HFFc6 (cell line): ENCODE results near the gene SEMA6C. TPM values are rescaled to one million over a fixed set of nuclear protein-coding genes. Genes with fewer than 3 reads are reported as not detected.
A peak's percentile ranks its signal among the peaks of the same experiment; 100 is the strongest.
"Not testable (repeated sequence)": the region's sequence is repeated elsewhere in the genome, so short reads cannot be mapped to it uniquely, and the experiment has no call there.

Experiments used
- DNase-seq: peaks from one replicate; pipeline ENCODE4 v3.0.0-alpha.2; 2018
- H3K27ac Mint-ChIP-seq: 2 replicates; pipeline ENCODE4 v1.8.0; 2020; ENCODE audit warnings: mild to moderate bottlenecking, mixed read lengths
- H3K27me3 Mint-ChIP-seq: 2 replicates; pipeline ENCODE4 v1.8.0; 2021; ENCODE audit warnings: mild to moderate bottlenecking, moderate library complexity, mixed read lengths; ENCODE audit not compliant: insufficient read depth
- H3K36me3 Mint-ChIP-seq: 2 replicates; pipeline ENCODE4 v1.8.0; 2021; ENCODE audit warnings: low read depth, mixed read lengths
- H3K4me1 Mint-ChIP-seq: 2 replicates; pipeline ENCODE4 v1.8.0; 2020; ENCODE audit warnings: low read depth, mixed read lengths
- H3K4me3 Mint-ChIP-seq: 2 replicates; pipeline ENCODE4 v1.8.0; 2020; ENCODE audit warnings: mild to moderate bottlenecking, moderate library complexity, mixed read lengths
- H3K9me3 Mint-ChIP-seq: 2 replicates; pipeline ENCODE4 v1.8.0; 2020; ENCODE audit warnings: mild to moderate bottlenecking, mixed read lengths
- CTCF ChIP-seq: fragments of 200-600 bp; sonication (generic); IDR thresholded peaks from 2 replicates; pipeline ENCODE4 v1.5.0; 2021; ENCODE audit warnings: antibody characterized with exemption, mild to moderate bottlenecking
- total RNA-seq, 6 experiments: library from RNA; stranded (reverse); fragmentation: NEBNext Ultra II Directional; extraction: Animal tissue kit (Norgen Biotek cat#: 25700); gene quantifications; 2 replicates in 1 of 6; 3 replicates in 5 of 6; pipeline ENCODE4 v1.2.3, GENCODE V29; 2021

Gene SEMA6C
- total RNA-seq, 6 experiments from 2014 or later = 0.94 to 1.5 (median 1.4) TPM

- TF ChIP-seq CTCF = no peak
- Mint-ChIP-seq H3K4me3 (no peak overlapping the region), H3K4me1 (peaks cover 11% of the 10 kb centered on the region), H3K27me3 (no peaks in the 10 kb centered on the region; the same call in none of the 2 replicates), H3K27ac (no peak overlapping the region), H3K9me3 (no peaks in the 10 kb centered on the region), H3K36me3 (peaks cover 10% of the 10 kb centered on the region)
- no peak for DNase-seq
Measured at GRCh38 chr1:151098126-151098525, 48.3 kb downstream of the SEMA6C start.

- not testable (repeated sequence) for DNase-seq, H3K9me3 Mint-ChIP-seq, H3K36me3 Mint-ChIP-seq, H3K27me3 Mint-ChIP-seq, H3K4me3 Mint-ChIP-seq
- peak overlapping the region; percentile 65; the same call in 1 of the 2 replicates for H3K27ac Mint-ChIP-seq
- peaks cover 11% of the 10 kb centered on the region for H3K4me1 Mint-ChIP-seq
Measured at GRCh38 chr1:151097426-151097825, 49.0 kb downstream of the SEMA6C start.

GRCh38 chr1:151085953-151086559 lies 60.4 kb downstream of the SEMA6C start:
- no peak overlapping the region for H3K27ac Mint-ChIP-seq
- TF ChIP-seq CTCF = no peak
- H3K9me3 Mint-ChIP-seq = no peaks in the 10 kb centered on the region
- peaks cover 2% of the 10 kb centered on the region; the same call in 1 of the 2 replicates for H3K27me3 Mint-ChIP-seq
- DNase-seq = no peak
- no peak overlapping the region for H3K4me3 Mint-ChIP-seq
- no peaks in the 10 kb centered on the region for H3K4me1 Mint-ChIP-seq
- no peaks in the 10 kb centered on the region; the same call in 1 of the 2 replicates for H3K36me3 Mint-ChIP-seq

Other genes with a start within 250 kb of the SEMA6C start
- 10 to 100 TPM; 21.0 to 25.7 (median 23.4) TPM for gene SETDB1, start 220.3 kb downstream of the SEMA6C start, total RNA-seq
- 100 to 1,000 TPM; 189 to 305 (median 255) TPM for gene CERS2, start 171.8 kb downstream of the SEMA6C start, total RNA-seq
- gene ANXA9, start 164.3 kb downstream of the SEMA6C start, total RNA-seq = under 1 TPM; 0.28 to 0.55 (median 0.46) TPM
- gene MINDY1, start 139.7 kb downstream of the SEMA6C start, total RNA-seq = 10 to 100 TPM in 1 of 6 experiments, 1 to 10 TPM in 5; 8.3 to 11.9 (median 9.0) TPM
- 10 to 100 TPM in 1 of 6 experiments, 1 to 10 TPM in 5; 6.6 to 10.0 (median 7.7) TPM for gene PRUNE1, start 138.2 kb downstream of the SEMA6C start, total RNA-seq
- under 1 TPM in 5 of 6 experiments, not detected in 1; 0.06 to 0.31 (median 0.12) TPM for gene BNIPL, start 110.0 kb downstream of the SEMA6C start, total RNA-seq
- 1 to 10 TPM; 3.0 to 6.6 (median 4.6) TPM for gene C1orf56, start 98.9 kb downstream of the SEMA6C start, total RNA-seq
- 10 to 100 TPM; 63.2 to 75.1 (median 68.3) TPM for gene CDC42SE1, start 87.0 kb downstream of the SEMA6C start, total RNA-seq
- gene MLLT11, start 86.2 kb downstream of the SEMA6C start, total RNA-seq = 10 to 100 TPM in 4 of 6 experiments, 1 to 10 TPM in 2; 9.3 to 11.7 (median 10.8) TPM
- 10 to 100 TPM; 10.6 to 12.2 (median 11.5) TPM for gene GABPB2, start 75.9 kb downstream of the SEMA6C start, total RNA-seq
- gene TNFAIP8L2, start 10.0 kb upstream of the SEMA6C start, total RNA-seq = not detected
- 1 to 10 TPM; 5.0 to 6.6 (median 6.0) TPM for gene LYSMD1, start 19.3 kb upstream of the SEMA6C start, total RNA-seq
- 10 to 100 TPM; 38.4 to 45.7 (median 41.5) TPM for gene SCNM1, start 19.5 kb upstream of the SEMA6C start, total RNA-seq
- gene TMOD4, start 29.4 kb upstream of the SEMA6C start, total RNA-seq = 1 to 10 TPM in 1 of 6 experiments, under 1 TPM in 2, not detected in 3; 0.40 to 1.1 (median 0.99) TPM
- gene VPS72, start 43.6 kb upstream of the SEMA6C start, total RNA-seq = 10 to 100 TPM; 57.8 to 87.4 (median 73.9) TPM
- gene PIP5K1A, start 51.9 kb upstream of the SEMA6C start, total RNA-seq = 10 to 100 TPM; 85.4 to 98.6 (median 90.6) TPM
- gene PSMD4, start 108.1 kb upstream of the SEMA6C start, total RNA-seq = 100 to 1,000 TPM; 194 to 228 (median 217) TPM
- gene ZNF687, start 135.7 kb upstream of the SEMA6C start, total RNA-seq = 10 to 100 TPM; 14.6 to 18.3 (median 15.9) TPM
- 10 to 100 TPM; 63.6 to 73.0 (median 70.0) TPM for gene PI4KB, start 180.8 kb upstream of the SEMA6C start, total RNA-seq
- gene RFX5, start 200.6 kb upstream of the SEMA6C start, total RNA-seq = 10 to 100 TPM; 32.1 to 39.0 (median 35.7) TPM
- 10 to 100 TPM; 11.2 to 15.6 (median 14.6) TPM for gene SELENBP1, start 226.1 kb upstream of the SEMA6C start, total RNA-seq